H9 (cell line): ENCODE data around the gene PLEK2. TPM values are rescaled to one million over a fixed set of nuclear protein-coding genes. Genes with fewer than 3 reads are reported as not detected.

Source experiments
- DNase-seq: peaks from one replicate; pipeline ENCODE4 v3.0.0-alpha.2; 2017
- H2AFZ ChIP-seq: one replicate; pipeline ENCODE4 v1.6.1; 2013; ENCODE audit warnings: mild to moderate bottlenecking, low read length, control low read depth, moderate library complexity
- H2AK5ac ChIP-seq: 2 replicates; pipeline ENCODE4 v1.6.1; 2013; ENCODE audit warnings: low read length, control low read depth, mixed read lengths; ENCODE audit not compliant: insufficient read length
- H2BK120ac ChIP-seq: one replicate; pipeline ENCODE4 v1.6.1; 2013; ENCODE audit warnings: low read depth, mild to moderate bottlenecking, low read length, control low read depth, inconsistent platforms; ENCODE audit not compliant: poor library complexity, severe bottlenecking
- H2BK12ac ChIP-seq: 2 replicates; pipeline ENCODE4 v1.6.1; 2013; ENCODE audit warnings: low read length, control low read depth, mixed read lengths, low read depth; ENCODE audit not compliant: insufficient read length
- H2BK15ac ChIP-seq: 2 replicates; pipeline ENCODE4 v1.6.1; 2013; ENCODE audit warnings: low read depth, low read length, control low read depth
- H2BK20ac ChIP-seq: one replicate; pipeline ENCODE4 v1.6.1; 2013; ENCODE audit warnings: low read depth, mild to moderate bottlenecking, low read length, control low read depth, inconsistent platforms; ENCODE audit not compliant: poor library complexity, severe bottlenecking
- H2BK5ac ChIP-seq: 2 replicates; pipeline ENCODE4 v1.6.1; 2013; ENCODE audit warnings: low read length, control low read depth, mixed read lengths; ENCODE audit not compliant: insufficient read length
- H3K14ac ChIP-seq: 2 replicates; pipeline ENCODE4 v1.6.1; 2013; ENCODE audit warnings: low read length, control low read depth; ENCODE audit not compliant: insufficient read depth
- H3K18ac ChIP-seq: 2 replicates; pipeline ENCODE4 v1.6.1; 2013; ENCODE audit warnings: low read depth, mild to moderate bottlenecking, mixed read lengths, low read length, control low read depth; ENCODE audit not compliant: insufficient read length
- H3K23ac ChIP-seq: 2 replicates; pipeline ENCODE4 v1.6.1; 2013; ENCODE audit warnings: low read length, control low read depth, mixed read lengths, low read depth; ENCODE audit not compliant: insufficient read length
- H3K23me2 ChIP-seq: 2 replicates; pipeline ENCODE4 v1.6.1; 2013; ENCODE audit warnings: low read depth, mild to moderate bottlenecking, mixed read lengths, low read length, control low read depth; ENCODE audit not compliant: insufficient read length, poor library complexity, severe bottlenecking
- H3K27ac ChIP-seq: 2 replicates; pipeline ENCODE4 v1.5.1; 2013; ENCODE audit warnings: low read length, control low read depth, mixed read lengths, low read depth; ENCODE audit not compliant: insufficient read length
- H3K27me3 ChIP-seq: 2 replicates; pipeline ENCODE4 v1.6.1; 2013; ENCODE audit warnings: low read length, control low read depth, inconsistent platforms; ENCODE audit not compliant: insufficient read depth
- H3K4ac ChIP-seq: 2 replicates; pipeline ENCODE4 v1.6.1; 2013; ENCODE audit warnings: low read depth, mild to moderate bottlenecking, control low read depth, inconsistent platforms, low read length, moderate library complexity
- H3K4me1 ChIP-seq: 2 replicates; pipeline ENCODE4 v1.6.1; 2013; ENCODE audit warnings: low read length, control low read depth, inconsistent platforms; ENCODE audit not compliant: insufficient read depth
- H3K4me2 ChIP-seq: 2 replicates; pipeline ENCODE4 v1.6.1; 2013; ENCODE audit warnings: low read length, control low read depth, mixed read lengths; ENCODE audit not compliant: insufficient read length, insufficient read depth
- H3K56ac ChIP-seq: 2 replicates; pipeline ENCODE4 v1.6.1; 2013; ENCODE audit warnings: low read depth, mild to moderate bottlenecking, mixed read lengths, low read length, control low read depth; ENCODE audit not compliant: insufficient read length
- H3K79me1 ChIP-seq: 2 replicates; pipeline ENCODE4 v1.6.1; 2013; ENCODE audit warnings: low read depth, mild to moderate bottlenecking, moderate library complexity, low read length, control low read depth, inconsistent platforms; ENCODE audit not compliant: insufficient read depth, poor library complexity, severe bottlenecking
- H3K79me2 ChIP-seq: 2 replicates; pipeline ENCODE4 v1.6.1; 2013; ENCODE audit warnings: low read length, control low read depth, inconsistent platforms; ENCODE audit not compliant: insufficient read depth
- H3K9ac ChIP-seq: 2 replicates; pipeline ENCODE4 v1.6.1; 2013; ENCODE audit warnings: low read length, control low read depth, mixed read lengths; ENCODE audit not compliant: insufficient read length; ENCODE audit errors: extremely low read depth
- H3K9me3 ChIP-seq: one replicate; pipeline ENCODE4 v1.6.1; 2013; ENCODE audit warnings: low read depth, low read length, inconsistent platforms; ENCODE audit not compliant: control insufficient read depth
- H3T11ph ChIP-seq: one replicate; pipeline ENCODE4 v1.6.1; 2013; ENCODE audit warnings: mild to moderate bottlenecking, low read length, control low read depth, inconsistent platforms
- H4K20me1 ChIP-seq: one replicate; pipeline ENCODE4 v1.6.1; 2013; ENCODE audit not compliant: control insufficient read depth, insufficient read length, insufficient read depth
- H4K5ac ChIP-seq: 2 replicates; pipeline ENCODE4 v1.6.1; 2013; ENCODE audit warnings: low read depth, mild to moderate bottlenecking, mixed read lengths, low read length, control low read depth; ENCODE audit not compliant: insufficient read length
- H4K8ac ChIP-seq: replicated peaks from 2 replicates; pipeline ENCODE4 v1.6.1; 2013; ENCODE audit warnings: low read length, control low read depth, mixed read lengths, low read depth; ENCODE audit not compliant: insufficient read length
- H4K91ac ChIP-seq: 2 replicates; pipeline ENCODE4 v1.6.1; 2013; ENCODE audit warnings: low read depth, mild to moderate bottlenecking, moderate library complexity, mixed read lengths, low read length, control low read depth; ENCODE audit not compliant: insufficient read length
- H3K27ac Mint-ChIP-seq, 3 experiments: 2 replicates in 2 of 3; 3 replicates in 1 of 3; pipeline ENCODE4 v1.8.0; 2020 to 2021; ENCODE audit warnings: mixed read lengths in 3 of 3, mild to moderate bottlenecking in 1 of 3, moderate library complexity in 1 of 3
- H3K27me3 Mint-ChIP-seq: 2 replicates; pipeline ENCODE4 v1.8.0; 2021; ENCODE audit warnings: low read depth, mild to moderate bottlenecking, moderate library complexity, mixed read lengths
- H3K36me3 Mint-ChIP-seq, 3 experiments: 2 replicates in 2 of 3; 3 replicates in 1 of 3; pipeline ENCODE4 v1.8.0; 2020 to 2021; ENCODE audit warnings: low read depth in 3 of 3, mixed read lengths in 3 of 3; ENCODE audit not compliant: insufficient read depth in 1 of 3
- H3K4me1 Mint-ChIP-seq, 2 experiments: 2 replicates each; pipeline ENCODE4 v1.8.0; 2020; ENCODE audit warnings: mixed read lengths in 2 of 2
- H3K4me3 Mint-ChIP-seq, 2 experiments: 2 replicates in 1 of 2; 3 replicates in 1 of 2; pipeline ENCODE4 v1.8.0; 2020 to 2021; ENCODE audit warnings: mild to moderate bottlenecking in 2 of 2, mixed read lengths in 2 of 2, moderate library complexity in 1 of 2
- H3K9me3 Mint-ChIP-seq, 2 experiments: 2 replicates in 1 of 2; 3 replicates in 1 of 2; pipeline ENCODE4 v1.8.0; 2020; ENCODE audit warnings: mild to moderate bottlenecking in 2 of 2, mixed read lengths in 2 of 2, moderate library complexity in 1 of 2
- WGBS: extraction: QIAGEN DNeasy Blood & Tissue Kit; methylation state at CpG from one replicate; pipeline ENCODE4 v1.1.7; 2013; ENCODE audit warnings: missing lambda C conversion rate, low lambda C conversion rate, mixed read lengths; ENCODE audit not compliant: insufficient read length; ENCODE audit errors: extremely low coverage; 5-methylcytosine and 5-hydroxymethylcytosine counted together
- total RNA-seq: library from RNA; stranded (reverse); gene quantifications from 2 replicates; pipeline ENCODE4 v1.2.1, GENCODE V29; 2021
- TF ChIP-seq, protein P1 (sequence below): fragments of 200-600 bp; sonication (generic); conservative IDR thresholded peaks from 3 replicates; pipeline ENCODE4 v1.8.0; 2021; ENCODE audit warnings: antibody characterized with exemption, mild to moderate bottlenecking

Gene PLEK2
- total RNA-seq, 1 experiment from 2014 or later: not detected

- no peaks in the 10 kb centered on the region for H3K27me3 ChIP-seq
- no peak overlapping the region for H4K8ac ChIP-seq
- Mint-ChIP-seq H3K27me3 (no peaks in the 10 kb centered on the region; the same call in 1 of the 2 replicates), H3K9me3 (no peaks in the 10 kb centered on the region), H3K4me1 (peaks cover 19 to 23% of the 10 kb centered on the region in 2 experiments), H3K36me3 (no peaks in the 10 kb centered on the region), H3K27ac (no peak overlapping the region; a peak in 1 of 7 replicates), H3K4me3 (no peak overlapping the region)
- no peak for DNase-seq
- H2BK15ac ChIP-seq: no peak overlapping the region
- H3K23ac ChIP-seq: no peak overlapping the region
- no peak overlapping the region for H3K56ac ChIP-seq
- H3K23me2 ChIP-seq: no peaks in the 10 kb centered on the region
- no CpG with 5 or more reads among the region's 9 CpGs for WGBS
- H4K5ac ChIP-seq: no peak overlapping the region
- no peaks in the 10 kb centered on the region for H3K79me1 ChIP-seq
- H3K4me2 ChIP-seq: no peak overlapping the region
- no peak overlapping the region for H2BK12ac ChIP-seq
- no peak overlapping the region for H2BK20ac ChIP-seq
- no peak overlapping the region for H3T11ph ChIP-seq
- no peak overlapping the region for H2AK5ac ChIP-seq
- H2BK120ac ChIP-seq: no peak overlapping the region
- no peaks in the 10 kb centered on the region for H3K9me3 ChIP-seq
- no peak overlapping the region for H3K4ac ChIP-seq
- H2BK5ac ChIP-seq: no peak overlapping the region
- H3K9ac ChIP-seq: no peak overlapping the region
- H3K4me1 ChIP-seq: peaks cover 2% of the 10 kb centered on the region; the same call in 1 of the 2 replicates
- no peak overlapping the region for H4K91ac ChIP-seq
- no peak overlapping the region for H3K14ac ChIP-seq
- no peak overlapping the region for H3K27ac ChIP-seq
- no peaks in the 10 kb centered on the region for H3K79me2 ChIP-seq
- no peak overlapping the region for H3K18ac ChIP-seq
- TF ChIP-seq, protein P1, sequence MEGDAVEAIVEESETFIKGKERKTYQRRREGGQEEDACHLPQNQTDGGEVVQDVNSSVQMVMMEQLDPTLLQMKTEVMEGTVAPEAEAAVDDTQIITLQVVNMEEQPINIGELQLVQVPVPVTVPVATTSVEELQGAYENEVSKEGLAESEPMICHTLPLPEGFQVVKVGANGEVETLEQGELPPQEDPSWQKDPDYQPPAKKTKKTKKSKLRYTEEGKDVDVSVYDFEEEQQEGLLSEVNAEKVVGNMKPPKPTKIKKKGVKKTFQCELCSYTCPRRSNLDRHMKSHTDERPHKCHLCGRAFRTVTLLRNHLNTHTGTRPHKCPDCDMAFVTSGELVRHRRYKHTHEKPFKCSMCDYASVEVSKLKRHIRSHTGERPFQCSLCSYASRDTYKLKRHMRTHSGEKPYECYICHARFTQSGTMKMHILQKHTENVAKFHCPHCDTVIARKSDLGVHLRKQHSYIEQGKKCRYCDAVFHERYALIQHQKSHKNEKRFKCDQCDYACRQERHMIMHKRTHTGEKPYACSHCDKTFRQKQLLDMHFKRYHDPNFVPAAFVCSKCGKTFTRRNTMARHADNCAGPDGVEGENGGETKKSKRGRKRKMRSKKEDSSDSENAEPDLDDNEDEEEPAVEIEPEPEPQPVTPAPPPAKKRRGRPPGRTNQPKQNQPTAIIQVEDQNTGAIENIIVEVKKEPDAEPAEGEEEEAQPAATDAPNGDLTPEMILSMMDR: no peak
- H2AFZ ChIP-seq: no peak overlapping the region
- no peaks in the 10 kb centered on the region for H4K20me1 ChIP-seq
Observed at GRCh38 chr14:67429510-67430205, 17.7 kb upstream of the PLEK2 start.
